Measurements from ENCODE around the gene PCDHGB5.
"Not testable (repeated sequence)": the region's sequence is repeated elsewhere in the genome, so short reads cannot be mapped to it uniquely, and the experiment has no call there.

The PCDHGB5 gene

DNA sequence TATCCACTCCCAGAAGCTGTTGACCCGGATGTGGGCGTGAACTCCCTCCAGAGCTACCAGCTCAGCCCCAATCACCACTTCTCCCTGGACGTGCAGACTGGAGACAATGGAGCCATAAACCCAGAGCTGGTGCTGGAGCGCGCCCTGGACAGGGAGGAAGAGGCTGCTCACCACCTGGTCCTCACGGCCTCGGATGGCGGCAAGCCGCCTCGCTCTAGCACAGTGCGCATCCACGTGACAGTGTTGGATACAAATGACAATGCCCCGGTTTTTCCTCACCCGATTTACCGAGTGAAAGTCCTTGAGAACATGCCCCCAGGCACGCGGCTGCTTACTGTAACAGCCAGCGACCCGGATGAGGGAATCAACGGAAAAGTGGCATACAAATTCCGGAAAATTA, 4.5 kb upstream of the PCDHGB5 start:
- no peak overlapping the region for H3K4me3 ChIP-seq (replicated peaks; ENCODE audit: low read depth, low read length)
- no peak for DNase-seq (ENCODE audit: low read depth)
- TF ChIP-seq, protein P1, sequence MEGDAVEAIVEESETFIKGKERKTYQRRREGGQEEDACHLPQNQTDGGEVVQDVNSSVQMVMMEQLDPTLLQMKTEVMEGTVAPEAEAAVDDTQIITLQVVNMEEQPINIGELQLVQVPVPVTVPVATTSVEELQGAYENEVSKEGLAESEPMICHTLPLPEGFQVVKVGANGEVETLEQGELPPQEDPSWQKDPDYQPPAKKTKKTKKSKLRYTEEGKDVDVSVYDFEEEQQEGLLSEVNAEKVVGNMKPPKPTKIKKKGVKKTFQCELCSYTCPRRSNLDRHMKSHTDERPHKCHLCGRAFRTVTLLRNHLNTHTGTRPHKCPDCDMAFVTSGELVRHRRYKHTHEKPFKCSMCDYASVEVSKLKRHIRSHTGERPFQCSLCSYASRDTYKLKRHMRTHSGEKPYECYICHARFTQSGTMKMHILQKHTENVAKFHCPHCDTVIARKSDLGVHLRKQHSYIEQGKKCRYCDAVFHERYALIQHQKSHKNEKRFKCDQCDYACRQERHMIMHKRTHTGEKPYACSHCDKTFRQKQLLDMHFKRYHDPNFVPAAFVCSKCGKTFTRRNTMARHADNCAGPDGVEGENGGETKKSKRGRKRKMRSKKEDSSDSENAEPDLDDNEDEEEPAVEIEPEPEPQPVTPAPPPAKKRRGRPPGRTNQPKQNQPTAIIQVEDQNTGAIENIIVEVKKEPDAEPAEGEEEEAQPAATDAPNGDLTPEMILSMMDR (IDR thresholded peaks at IDR 0.05; ENCODE audit: low read length, missing control alignments), result no peak

DNA sequence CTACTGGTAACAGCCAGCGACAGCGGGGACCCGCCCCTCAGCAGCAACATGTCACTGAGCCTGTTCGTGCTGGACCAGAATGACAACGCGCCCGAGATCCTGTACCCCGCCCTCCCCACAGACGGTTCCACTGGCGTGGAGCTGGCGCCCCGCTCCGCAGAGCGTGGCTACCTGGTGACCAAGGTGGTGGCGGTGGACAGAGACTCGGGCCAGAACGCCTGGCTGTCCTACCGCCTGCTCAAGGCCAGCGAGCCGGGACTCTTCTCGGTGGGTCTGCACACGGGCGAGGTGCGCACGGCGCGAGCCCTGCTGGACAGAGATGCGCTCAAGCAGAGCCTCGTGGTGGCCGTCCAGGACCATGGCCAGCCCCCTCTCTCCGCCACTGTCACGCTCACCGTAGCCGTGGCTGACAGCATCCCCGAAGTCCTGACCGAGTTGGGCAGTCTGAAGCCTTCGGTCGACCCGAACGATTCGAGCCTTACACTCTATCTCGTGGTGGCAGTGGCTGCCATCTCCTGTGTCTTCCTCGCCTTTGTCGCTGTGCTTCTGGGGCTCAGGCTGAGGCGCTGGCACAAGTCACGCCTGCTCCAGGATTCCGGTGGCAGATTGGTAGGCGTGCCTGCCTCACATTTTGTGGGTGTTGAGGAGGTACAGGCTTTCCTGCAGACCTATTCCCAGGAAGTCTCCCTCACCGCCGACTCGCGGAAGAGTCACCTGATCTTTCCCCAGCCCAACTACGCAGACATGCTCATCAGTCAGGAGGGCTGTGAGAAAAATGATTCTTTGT, 3.2 kb upstream of the PCDHGB5 start:
- not testable (repeated sequence) for H3K4me3 ChIP-seq (replicated peaks; ENCODE audit: low read depth, low read length); DNase-seq (ENCODE audit: low read depth)

DNA sequence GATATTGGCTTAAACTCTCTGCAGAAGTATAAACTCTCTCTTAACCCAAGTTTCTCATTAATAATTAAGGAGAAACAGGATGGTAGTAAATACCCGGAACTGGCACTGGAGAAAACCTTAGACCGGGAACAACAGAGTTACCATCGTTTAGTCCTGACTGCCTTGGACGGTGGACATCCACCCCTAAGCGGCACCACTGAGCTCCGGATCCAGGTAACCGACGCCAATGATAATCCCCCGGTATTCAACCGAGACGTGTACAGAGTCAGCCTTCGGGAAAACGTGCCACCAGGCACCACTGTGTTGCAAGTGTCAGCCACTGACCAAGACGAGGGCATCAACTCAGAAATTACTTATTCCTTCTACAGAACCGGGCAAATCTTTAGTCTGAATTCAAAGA, 861 bp downstream of the PCDHGB5 start:
- TF ChIP-seq, protein P1 (IDR thresholded peaks at IDR 0.05; ENCODE audit: low read length, missing control alignments), result no peak
- H3K4me3 ChIP-seq (replicated peaks; ENCODE audit: low read depth, low read length), result peak overlapping the region; percentile 28
- no peak for DNase-seq (ENCODE audit: low read depth)

DNA sequence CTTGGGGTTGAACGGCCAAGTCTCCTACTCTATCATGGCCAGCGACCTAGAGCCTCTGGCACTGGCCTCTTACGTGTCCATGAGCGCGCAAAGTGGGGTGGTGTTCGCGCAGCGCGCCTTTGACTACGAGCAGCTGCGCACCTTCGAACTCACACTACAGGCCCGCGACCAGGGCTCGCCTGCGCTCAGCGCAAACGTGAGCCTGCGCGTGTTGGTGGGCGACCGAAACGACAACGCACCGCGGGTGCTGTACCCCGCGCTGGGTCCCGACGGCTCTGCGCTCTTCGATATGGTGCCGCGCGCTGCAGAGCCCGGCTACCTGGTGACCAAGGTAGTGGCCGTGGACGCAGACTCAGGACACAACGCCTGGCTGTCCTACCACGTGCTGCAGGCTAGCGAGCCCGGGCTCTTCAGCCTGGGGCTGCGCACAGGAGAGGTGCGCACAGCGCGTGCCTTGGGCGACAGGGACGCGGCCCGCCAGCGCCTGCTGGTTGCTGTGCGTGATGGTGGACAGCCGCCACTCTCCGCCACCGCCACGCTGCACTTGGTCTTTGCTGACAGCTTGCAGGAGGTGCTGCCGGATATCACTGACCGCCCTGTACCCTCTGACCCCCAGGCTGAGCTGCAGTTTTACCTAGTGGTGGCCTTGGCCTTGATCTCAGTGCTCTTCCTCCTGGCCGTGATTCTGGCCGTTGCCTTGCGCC, 2.0 kb downstream of the PCDHGB5 start:
- peak overlapping the region; percentile 12 for H3K4me3 ChIP-seq (replicated peaks; ENCODE audit: low read depth, low read length)
- TF ChIP-seq, protein P1 (IDR thresholded peaks at IDR 0.05; ENCODE audit: low read length, missing control alignments), result no peak
- no peak for DNase-seq (ENCODE audit: low read depth)

DNA sequence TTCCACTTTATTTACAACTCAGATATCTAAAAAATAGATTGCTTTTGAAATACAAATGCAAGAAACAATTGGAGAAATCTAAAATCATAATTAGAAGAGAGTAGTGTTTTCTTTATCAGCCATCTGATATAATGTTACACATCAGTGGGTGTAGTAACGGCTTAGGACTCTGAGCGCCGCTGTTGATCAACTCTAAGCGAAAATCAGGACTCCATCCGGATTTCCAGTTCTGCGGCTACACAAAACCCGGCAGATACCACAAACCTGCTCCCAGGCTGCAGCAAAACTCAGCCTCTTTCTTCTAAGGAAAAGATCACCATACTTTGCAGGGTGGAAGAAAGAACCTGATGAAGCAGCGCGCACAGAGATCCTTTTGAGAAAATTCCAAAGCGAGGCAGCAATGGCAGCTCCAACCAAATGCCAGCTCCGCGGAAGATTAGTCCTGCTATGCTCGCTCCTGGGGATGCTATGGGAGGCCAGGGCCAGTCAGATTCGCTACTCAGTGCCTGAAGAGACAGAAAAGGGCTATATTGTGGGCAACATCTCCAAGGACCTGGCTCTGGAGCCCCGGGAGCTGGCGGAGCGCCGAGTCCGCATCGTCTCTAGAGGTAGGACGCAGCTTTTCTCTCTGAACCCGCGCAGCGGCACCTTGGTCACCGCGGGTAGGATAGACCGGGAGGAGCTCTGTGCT, 5.0 kb downstream of the PCDHGB5 start, which contains the start of gene PCDHGA9:
TSS of gene PCDHGA9 (plus strand) at position 226 of the 691 bp plus-strand sequence. CDS start at position 401, 175 bp downstream.
- H3K4me3 ChIP-seq (replicated peaks; ENCODE audit: low read depth, low read length), result peak within 1 kb of the TSS; percentile 42
- TF ChIP-seq, protein P1 (IDR thresholded peaks at IDR 0.05; ENCODE audit: low read length, missing control alignments), result peak; percentile 38
- peak; percentile 56 for DNase-seq (ENCODE audit: low read depth)

DNA sequence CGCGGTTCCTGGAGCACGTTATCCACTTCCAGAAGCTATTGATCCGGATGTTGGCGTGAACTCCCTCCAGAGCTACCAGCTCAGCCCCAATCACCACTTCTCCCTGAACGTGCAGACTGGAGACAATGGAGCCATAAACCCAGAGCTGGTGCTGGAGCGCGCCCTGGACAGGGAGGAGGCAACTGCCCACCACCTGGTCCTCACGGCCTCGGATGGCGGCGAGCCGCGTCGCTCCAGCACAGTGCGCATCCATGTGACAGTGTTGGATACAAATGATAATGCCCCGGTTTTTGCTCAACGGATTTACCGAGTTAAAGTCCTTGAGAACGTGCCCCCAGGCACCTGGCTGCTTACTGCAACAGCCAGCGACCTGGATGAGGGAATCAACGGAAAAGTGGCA, 5.6 kb downstream of the PCDHGB5 start:
- H3K4me3 ChIP-seq (replicated peaks; ENCODE audit: low read depth, low read length), result no peak overlapping the region
- DNase-seq (ENCODE audit: low read depth), result no peak
- TF ChIP-seq, protein P1 (IDR thresholded peaks at IDR 0.05; ENCODE audit: low read length, missing control alignments), result no peak

All from fibroblast of pulmonary artery (primary cell).